ENCODE data around the gene FAM111A. TPM values are rescaled to one million over a fixed set of nuclear protein-coding genes. Genes with fewer than 3 reads are reported as not detected.
"Not testable (repeated sequence)": the region's sequence is repeated elsewhere in the genome, so short reads cannot be mapped to it uniquely, and the experiment has no call there.

FAM111A gene
- polyA plus RNA-seq (ENCODE audit: insufficient read depth in 1 of 5, insufficient read length in 5 of 5, low replicate concordance in 1 of 5), result 100 to 1,000 TPM in 3 of 5 donors, 10 to 100 TPM in 2; 62.1 to 130 (median 101) TPM
- long read RNA-seq, donor 1, full-length matches to known transcripts, result 14 of 14 reads
- long read RNA-seq, donor 1, partial matches to known transcripts, result 0 of 14 reads
- long read RNA-seq, donor 1, other reads (novel, unspliced or antisense), result 0 of 14 reads
- long read RNA-seq, donor 2, full-length matches to known transcripts, result 9 of 9 reads
- long read RNA-seq, donor 2, partial matches to known transcripts, result 0 of 9 reads
- long read RNA-seq, donor 2, other reads (novel, unspliced or antisense), result 0 of 9 reads
- long read RNA-seq, donor 3, full-length matches to known transcripts, result 15 of 15 reads
- long read RNA-seq, donor 3, partial matches to known transcripts, result 0 of 15 reads
- long read RNA-seq, donor 3, other reads (novel, unspliced or antisense), result 0 of 15 reads
- long read RNA-seq, donor 4, full-length matches to known transcripts, result 13 of 13 reads
- long read RNA-seq, donor 4, partial matches to known transcripts, result 0 of 13 reads
- long read RNA-seq, donor 4, other reads (novel, unspliced or antisense), result 0 of 13 reads
- long read RNA-seq, donor 5, full-length matches to known transcripts, result 26 of 56 reads
- long read RNA-seq, donor 5, partial matches to known transcripts, result 30 of 56 reads
- long read RNA-seq, donor 5, other reads (novel, unspliced or antisense), result 0 of 56 reads
- long read RNA-seq, donor 6, full-length matches to known transcripts, result 14 of 22 reads
- long read RNA-seq, donor 6, partial matches to known transcripts, result 8 of 22 reads
- long read RNA-seq, donor 6, other reads (novel, unspliced or antisense), result 0 of 22 reads
- long read RNA-seq, donor 7, full-length matches to known transcripts, result 12 of 12 reads
- long read RNA-seq, donor 7, partial matches to known transcripts, result 0 of 12 reads
- long read RNA-seq, donor 7, other reads (novel, unspliced or antisense), result 0 of 12 reads
- long read RNA-seq, donor 8, partial matches to known transcripts, result 0 of 4 reads
- long read RNA-seq, donor 8, other reads (novel, unspliced or antisense), result 0 of 4 reads

GRCh38 chr11:59142530-59143507 is at the start of gene FAM111A:
Gene FAM111A (plus strand): TSS chr11:59142856. CDS start chr11:59148873, 6,017 bp downstream.
- peak; percentile 89 for DNase-seq

GRCh38 chr11:59093576-59093975 is 49.1 kb upstream of the FAM111A start:
- DNase-seq, result not testable (repeated sequence)

GRCh38 chr11:59095225-59095624 is 47.4 kb upstream of the FAM111A start:
- DNase-seq, result not testable (repeated sequence)

- DNase-seq, result not testable (repeated sequence)
Measured at GRCh38 chr11:59095972-59096575, 46.6 kb upstream of the FAM111A start.

GRCh38 chr11:59097113-59097708 is 45.4 kb upstream of the FAM111A start:
- DNase-seq, result peak in 1 of 2 donors; percentile 21

GRCh38 chr11:59097938-59098337 is 44.7 kb upstream of the FAM111A start:
- not testable (repeated sequence) for DNase-seq

- peak in 1 of 2 donors; percentile 28 for DNase-seq
Measured at GRCh38 chr11:59102259-59102765, 40.3 kb upstream of the FAM111A start.

- DNase-seq, result peak; percentile 82 to 83
Measured at GRCh38 chr11:59106363-59107336, 36.0 kb upstream of the FAM111A start, which contains the start of gene FAM111B. Gene FAM111B (plus strand): TSS chr11:59107237. CDS start chr11:59109626, 2,389 bp downstream.

GRCh38 chr11:59107721-59108120 is 34.9 kb upstream of the FAM111A start:
- not testable (repeated sequence) for DNase-seq

- DNase-seq, result no peak
Measured at GRCh38 chr11:59112494-59112893, 30.2 kb upstream of the FAM111A start.

- no peak for DNase-seq
Measured at GRCh38 chr11:59114344-59114743, 28.3 kb upstream of the FAM111A start.

GRCh38 chr11:59115553-59115952 is 27.1 kb upstream of the FAM111A start:
- DNase-seq, result no peak

GRCh38 chr11:59117774-59118173 is 24.9 kb upstream of the FAM111A start:
- no peak for DNase-seq

- no peak for DNase-seq
Measured at GRCh38 chr11:59119826-59120225, 22.8 kb upstream of the FAM111A start.

GRCh38 chr11:59135648-59136461 is 6.8 kb upstream of the FAM111A start:
- DNase-seq, result peak; percentile 64 to 68

GRCh38 chr11:59136551-59136950 is 6.1 kb upstream of the FAM111A start:
- not testable (repeated sequence) for DNase-seq

GRCh38 chr11:59137190-59137589 is 5.5 kb upstream of the FAM111A start:
- DNase-seq, result no peak

Measured in right lung (tissue), 10 donors.